KBM-7 (cell line): ENCODE results near the gene SCN11A.
"Not testable (repeated sequence)": the region's sequence is repeated elsewhere in the genome, so short reads cannot be mapped to it uniquely, and the experiment has no call there.

Experiments used
- DNase-seq: peaks from one replicate; pipeline ENCODE4 v3.0.0-alpha.2; 2015
- in situ Hi-C: fragments of 300-500 bp; cut with MboI; formaldehyde crosslinking; loops from 2 replicates; pipeline ENCODE4 v1.14.3; 2020; ENCODE audit warnings: low sequenced_read_pairs, low pct_unique_long_range_greater_than_20kb, mixed read lengths

SCN11A gene

GRCh38 chr3:39068556-39068955, 16.8 kb upstream of the SCN11A start:
- DNase-seq = no peak
- in situ Hi-C loops = no loop called here

- DNase-seq = no peak
- in situ Hi-C loops = no loop called here
Measured at GRCh38 chr3:39067286-39067685, 15.5 kb upstream of the SCN11A start.

GRCh38 chr3:39065197-39065596, 13.5 kb upstream of the SCN11A start:
- peak; percentile 82 for DNase-seq
- in situ Hi-C loops = no loop called here

- DNase-seq = no peak
- in situ Hi-C loops = no loop called here
Measured at GRCh38 chr3:39064646-39065045, 12.9 kb upstream of the SCN11A start.

GRCh38 chr3:39063143-39063542, 11.4 kb upstream of the SCN11A start:
- DNase-seq = no peak
- in situ Hi-C loops = no loop called here

GRCh38 chr3:39062180-39062579, 10.4 kb upstream of the SCN11A start:
- DNase-seq = no peak
- in situ Hi-C loops = no loop called here

GRCh38 chr3:39061228-39061627, 9.5 kb upstream of the SCN11A start:
- in situ Hi-C loops, DNase-seq: not testable (repeated sequence)

GRCh38 chr3:39056151-39056550, 4.4 kb upstream of the SCN11A start:
- in situ Hi-C loops = no loop called here
- no peak for DNase-seq

GRCh38 chr3:39053696-39054095, 2.0 kb upstream of the SCN11A start:
- in situ Hi-C loops = no loop called here
- no peak for DNase-seq

GRCh38 chr3:39052583-39052982, 839 bp upstream of the SCN11A start:
- in situ Hi-C loops = no loop called here

GRCh38 chr3:39050029-39050428, 1.7 kb downstream of the SCN11A start:
- no peak for DNase-seq
- in situ Hi-C loops = no loop called here

More at GRCh38 chr3:39052583-39052982, 839 bp upstream of the SCN11A start:
- no peak for DNase-seq

GRCh38 chr3:39038165-39038564, 13.6 kb downstream of the SCN11A start:
- in situ Hi-C loops = no loop called here
- no peak for DNase-seq

GRCh38 chr3:39029556-39029955, 22.2 kb downstream of the SCN11A start:
- in situ Hi-C loops = no loop called here
- DNase-seq = no peak

- in situ Hi-C loops = no loop called here
Measured at GRCh38 chr3:39028546-39028945, 23.2 kb downstream of the SCN11A start.

GRCh38 chr3:39025222-39025970, 26.3 kb downstream of the SCN11A start:
- in situ Hi-C loops = no loop called here
- no peak for DNase-seq

More at GRCh38 chr3:39028546-39028945, 23.2 kb downstream of the SCN11A start:
- no peak for DNase-seq

- no peak for DNase-seq
- in situ Hi-C loops = no loop called here
Measured at GRCh38 chr3:39024497-39024896, 27.2 kb downstream of the SCN11A start.

- in situ Hi-C loops = no loop called here
- DNase-seq = no peak
Measured at GRCh38 chr3:39022286-39022630, 29.5 kb downstream of the SCN11A start.

- in situ Hi-C loops = no loop called here
- DNase-seq = no peak
Measured at GRCh38 chr3:39021465-39022285, 30.1 kb downstream of the SCN11A start.

- DNase-seq = no peak
- in situ Hi-C loops = no loop called here
Measured at GRCh38 chr3:39021029-39021428, 30.7 kb downstream of the SCN11A start.

- no peak for DNase-seq
- in situ Hi-C loops = no loop called here
Measured at GRCh38 chr3:39019299-39019698, 32.4 kb downstream of the SCN11A start.

GRCh38 chr3:39015418-39015817, 36.3 kb downstream of the SCN11A start:
- no peak for DNase-seq
- in situ Hi-C loops = no loop called here
